Lower leg skin (tissue), 3 donors: ENCODE measurements around the gene FAM221B.

Experiments used
- CTCF ChIP-seq, 3 donors: fragments of 450-650 bp; IDR thresholded peaks; one replicate each; pipeline ENCODE4 v1.5.1; 2016; ENCODE audit warnings: antibody characterized with exemption in 3 of 3, mild to moderate bottlenecking in 3 of 3, moderate library complexity in 2 of 3
- POLR2A ChIP-seq, 2 donors: fragments of 450-650 bp; IDR thresholded peaks; one replicate each; pipeline ENCODE4 v1.6.1; 2016 to 2017; ENCODE audit warnings: antibody characterized with exemption in 2 of 2, mild to moderate bottlenecking in 1 of 2, moderate library complexity in 1 of 2

GRCh38 chr9:35816708-35817107, 11.8 kb downstream of the FAM221B start:
- TF ChIP-seq POLR2A (IDR thresholded peaks at IDR 0.05), result no peak
- TF ChIP-seq CTCF (IDR thresholded peaks at IDR 0.05), result no peak
